ENCODE data around the gene TDRD5. TPM values are rescaled to one million over a fixed set of nuclear protein-coding genes. Genes with fewer than 3 reads are reported as not detected.

Gene TDRD5
- not detected for total RNA-seq
- long read RNA-seq, result 0 reads

- 37% methylated on average over 22 of the region's 75 CpGs for WGBS (ENCODE audit: insufficient coverage, low coverage, low lambda C conversion rate, missing lambda C conversion rate)
- TF ChIP-seq POLR2A (IDR thresholded peaks at IDR 0.05) (no peak), CTCF (IDR thresholded peaks at IDR 0.05) (no peak)
- DNase-seq, result no peak
- no peak within 1 kb of the TSS for H3K4me3 ChIP-seq
- H3K36me3 ChIP-seq, result no peaks in the 10 kb centered on the region
- intact Hi-C loops (cut with DNase I), result no loop called here
- H3K9me3 ChIP-seq, result no peaks in the 10 kb centered on the region
- ATAC-seq, result peak in 1 of 4 donors; percentile 11
- no peak within 1 kb of the TSS for H3K27ac ChIP-seq
- peaks cover 0 to 10% of the 10 kb centered on the region in 2 donors for H3K27me3 ChIP-seq
- peaks cover 0 to 5% (median 0%) of the 10 kb centered on the region in 4 donors for H3K4me1 ChIP-seq
Measured at GRCh38 chr1:179591592-179592580, at the start of gene TDRD5. TSS of gene TDRD5 (plus strand) at chr1:179591832. CDS start at chr1:179592616, 784 bp downstream.

GRCh38 chr1:179545321-179545720 lies 46.3 kb upstream of the TDRD5 start:
- no peak overlapping the region for H3K4me3 ChIP-seq
- 62% methylated on average over 3 of the region's 3 CpGs for WGBS (ENCODE audit: insufficient coverage, low coverage, low lambda C conversion rate, missing lambda C conversion rate)
- H3K27me3 ChIP-seq, result no peaks in the 10 kb centered on the region
- H3K4me1 ChIP-seq, result no peaks in the 10 kb centered on the region
- intact Hi-C loops (cut with DNase I), result no loop called here
- H3K9me3 ChIP-seq, result no peaks in the 10 kb centered on the region
- DNase-seq (no peak), ATAC-seq (no peak)
- no peaks in the 10 kb centered on the region for H3K36me3 ChIP-seq
- H3K27ac ChIP-seq, result no peak overlapping the region
- no peak for TF ChIP-seq CTCF (IDR thresholded peaks at IDR 0.05)

- Histone ChIP-seq H3K4me3 (no peak overlapping the region), H3K4me1 (no peaks in the 10 kb centered on the region), H3K36me3 (no peaks in the 10 kb centered on the region), H3K9me3 (no peaks in the 10 kb centered on the region), H3K27me3 (no peaks in the 10 kb centered on the region), H3K27ac (no peak overlapping the region)
- TF ChIP-seq POLR2A (IDR thresholded peaks at IDR 0.05) (no peak), CTCF (IDR thresholded peaks at IDR 0.05) (no peak)
- WGBS (ENCODE audit: insufficient coverage, low coverage, low lambda C conversion rate, missing lambda C conversion rate), result 100% methylated on average over 1 of the region's 2 CpGs
- no peak for DNase-seq
- no peak for ATAC-seq
- intact Hi-C loops (cut with DNase I), result no loop called here
Measured at GRCh38 chr1:179547021-179547535, 44.6 kb upstream of the TDRD5 start.

- ATAC-seq (no peak), DNase-seq (no peak)
- Histone ChIP-seq H3K27ac (no peak overlapping the region), H3K9me3 (no peaks in the 10 kb centered on the region), H3K27me3 (no peaks in the 10 kb centered on the region), H3K4me1 (no peaks in the 10 kb centered on the region), H3K36me3 (no peaks in the 10 kb centered on the region), H3K4me3 (no peak overlapping the region)
- intact Hi-C loops (cut with DNase I), result no loop called here
- no peak for TF ChIP-seq CTCF (IDR thresholded peaks at IDR 0.05)
- TF ChIP-seq POLR2A (IDR thresholded peaks at IDR 0.05), result no peak
- WGBS (ENCODE audit: insufficient coverage, low coverage, low lambda C conversion rate, missing lambda C conversion rate), result 70% methylated on average over 2 of the region's 3 CpGs
Measured at GRCh38 chr1:179548666-179549367, 42.8 kb upstream of the TDRD5 start.
